ENCODE measurements around the gene CYP1B1.
"Not testable (repeated sequence)": the region's sequence is repeated elsewhere in the genome, so short reads cannot be mapped to it uniquely, and the experiment has no call there.

The CYP1B1 gene

DNA sequence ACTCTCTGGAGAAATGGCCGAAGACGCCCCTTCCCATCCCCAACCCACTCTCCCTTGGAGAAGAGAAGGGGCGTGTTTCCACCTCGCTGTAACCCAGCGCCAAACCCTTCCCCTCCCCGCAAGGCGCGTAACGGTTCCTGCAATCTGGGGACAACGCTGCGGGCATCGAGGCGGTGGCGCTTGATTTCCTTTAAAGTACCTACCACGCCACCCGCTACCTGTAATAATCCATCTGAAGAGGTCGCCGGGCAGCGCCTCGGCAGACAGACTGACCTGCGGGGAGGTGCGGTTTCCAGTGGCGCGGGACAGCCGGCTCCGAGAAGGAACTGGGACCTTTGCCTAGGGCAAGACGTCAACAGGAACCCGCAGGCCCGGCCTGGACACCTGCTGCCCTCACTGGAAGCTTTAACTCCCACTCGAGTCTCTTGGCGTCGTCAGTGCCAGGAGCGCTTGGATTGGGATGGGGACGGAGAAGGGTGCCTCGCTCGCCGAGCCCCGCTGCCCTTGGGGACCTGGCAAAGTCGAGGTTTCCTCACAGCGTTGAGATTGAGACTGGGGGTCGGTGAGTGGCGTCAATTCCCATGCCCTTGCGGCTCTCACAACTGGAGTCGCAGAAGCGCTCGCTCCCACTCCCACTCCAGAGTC is at the start of gene CYP1B1:
CYP1B1 (minus strand) TSS at position 645 of the 645 bp plus-strand sequence. CDS start 763 bp downstream, outside the sequence.
- no peak for FAIRE-seq

DNA sequence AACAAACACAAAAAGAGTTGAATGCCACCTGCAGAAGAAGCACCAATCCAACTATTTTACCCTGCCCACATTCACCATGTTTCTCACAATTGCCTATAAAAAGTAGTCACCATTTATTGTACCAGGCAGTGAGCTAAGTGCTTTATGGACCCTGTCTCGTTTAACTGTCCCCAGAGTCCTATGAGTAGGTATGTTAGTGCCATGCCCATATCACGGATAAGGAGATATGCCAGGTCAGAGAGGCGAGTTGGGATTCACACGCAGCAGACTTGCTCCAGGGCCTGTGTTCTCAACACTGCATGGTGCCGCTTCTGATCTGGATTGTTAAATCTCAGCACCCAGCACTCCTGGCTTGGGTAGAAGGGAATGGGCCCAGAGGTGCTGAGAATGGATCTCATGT is 49.1 kb upstream of the CYP1B1 start:
- DNase-seq (ENCODE audit: insufficient read length, low spot score), result no peak
- FAIRE-seq, result no peak

More for the DNA sequence above, at the start of gene CYP1B1:
- no peak for DNase-seq (ENCODE audit: insufficient read length, low spot score)

DNA sequence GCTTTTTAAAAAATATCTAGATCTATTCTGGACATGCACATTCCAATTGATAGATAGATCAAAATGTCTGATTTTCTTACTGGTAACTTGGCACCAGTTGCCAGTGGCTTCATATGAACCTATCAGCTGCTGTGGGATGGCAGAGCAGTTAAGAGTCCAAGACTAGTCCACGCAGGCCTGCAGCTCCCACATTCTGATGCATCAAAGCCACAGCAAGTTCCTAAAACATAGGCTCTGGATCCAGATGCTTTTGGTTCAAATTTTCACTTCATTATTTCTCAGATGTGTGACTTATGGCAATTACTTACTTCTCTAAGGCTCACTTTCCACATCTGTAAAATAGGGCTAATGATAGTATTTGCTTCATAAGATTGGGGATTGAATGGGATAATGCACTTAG is 48.0 kb upstream of the CYP1B1 start:
- no peak for DNase-seq (ENCODE audit: insufficient read length, low spot score)
- no peak for FAIRE-seq

DNA sequence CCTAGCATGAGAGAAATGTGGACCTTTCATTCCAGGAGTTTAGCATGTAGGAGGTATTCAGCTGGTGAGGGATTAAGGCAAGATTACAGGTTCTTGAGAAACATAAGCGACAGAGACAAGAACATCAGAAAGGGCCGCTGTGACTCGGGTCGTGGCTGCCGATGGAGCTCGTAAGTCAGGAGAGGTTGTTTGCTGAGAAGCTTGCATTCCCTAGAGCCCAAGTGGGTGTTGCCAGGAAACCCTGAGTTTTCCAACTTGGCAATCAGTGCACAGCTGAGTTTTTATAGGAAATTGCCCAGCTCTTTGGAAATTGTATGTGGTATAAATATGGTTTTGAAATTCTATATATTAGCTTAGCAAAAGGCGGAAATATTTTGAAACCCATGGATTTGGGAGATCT is 46.4 kb upstream of the CYP1B1 start:
- FAIRE-seq, result no peak
- DNase-seq (ENCODE audit: insufficient read length, low spot score), result no peak

DNA sequence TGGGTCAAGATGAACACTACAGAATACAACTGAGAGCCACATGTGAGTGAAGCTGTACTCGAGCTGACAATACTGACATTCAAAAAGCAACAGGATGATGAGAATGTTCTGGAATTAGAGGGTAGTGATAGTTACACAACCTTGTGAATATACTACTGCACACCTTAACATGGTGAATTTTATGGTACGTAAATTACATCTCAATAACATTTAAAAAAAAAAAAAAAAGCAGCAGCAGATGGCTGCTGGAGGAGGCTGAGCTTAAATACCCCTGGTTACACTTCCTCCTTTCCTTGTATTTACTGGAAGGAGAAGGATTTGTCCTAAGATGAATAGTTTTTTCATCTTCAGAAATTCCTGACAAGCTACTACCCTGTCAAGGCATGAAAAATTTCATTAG is 45.5 kb upstream of the CYP1B1 start:
- FAIRE-seq (no peak), DNase-seq (ENCODE audit: insufficient read length, low spot score) (no peak)

DNA sequence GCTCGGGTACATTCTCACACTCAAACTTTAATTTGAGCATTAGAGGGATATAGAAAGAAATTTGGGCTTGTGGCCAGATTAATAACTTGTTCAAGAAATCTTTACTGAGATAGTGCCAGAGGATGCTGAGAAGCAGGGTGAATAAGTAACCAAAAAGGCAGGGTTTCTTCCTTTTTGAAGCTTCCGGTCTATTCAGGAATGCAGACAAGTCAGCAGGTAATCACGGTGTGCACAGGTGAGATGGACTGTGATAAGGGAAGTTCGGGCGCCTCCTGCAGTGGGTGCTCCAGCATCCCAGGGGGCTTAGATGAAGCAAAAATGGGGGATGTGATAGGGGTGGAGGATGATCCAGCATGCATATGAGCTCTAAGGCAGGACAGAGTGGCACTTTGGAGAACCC is 44.9 kb upstream of the CYP1B1 start:
- DNase-seq (ENCODE audit: insufficient read length, low spot score) (no peak), FAIRE-seq (no peak)

DNA sequence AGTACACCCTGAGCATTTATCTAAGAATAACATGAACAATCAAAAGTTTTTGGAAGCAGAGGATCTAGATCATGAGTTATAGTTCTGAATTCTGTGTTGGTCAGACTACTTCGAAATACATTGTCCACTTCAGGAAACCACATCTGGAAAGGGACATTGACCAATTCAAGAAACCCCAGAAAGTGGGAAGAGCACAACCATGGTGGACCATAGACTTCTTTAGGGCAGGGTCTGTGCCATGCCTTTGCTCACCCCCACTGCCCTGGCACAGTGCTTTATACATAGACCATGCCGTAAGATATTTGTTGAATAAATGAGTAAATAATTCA is 44.3 kb upstream of the CYP1B1 start:
- FAIRE-seq (no peak), DNase-seq (ENCODE audit: insufficient read length, low spot score) (no peak)

DNA sequence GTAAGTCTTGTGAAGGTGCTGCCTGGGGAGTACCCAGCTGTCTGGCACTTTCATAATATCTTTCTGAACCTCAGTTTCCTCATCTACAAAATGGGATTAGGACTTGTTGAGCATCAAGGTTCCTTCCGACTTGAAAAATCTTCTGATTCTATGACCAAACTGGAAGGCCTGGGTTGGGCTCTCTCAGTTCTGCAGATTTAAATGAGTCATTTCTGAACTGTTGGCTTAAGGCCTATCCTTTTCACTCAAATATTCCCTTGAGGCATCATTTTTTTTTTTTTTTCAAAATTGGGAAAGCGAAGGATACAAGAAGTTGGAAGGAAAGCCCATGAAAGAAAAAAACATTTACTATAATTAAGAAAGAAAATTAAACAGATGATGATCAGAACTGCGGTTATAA is 40.8 kb upstream of the CYP1B1 start:
- no peak for FAIRE-seq
- DNase-seq (ENCODE audit: insufficient read length, low spot score), result no peak

DNA sequence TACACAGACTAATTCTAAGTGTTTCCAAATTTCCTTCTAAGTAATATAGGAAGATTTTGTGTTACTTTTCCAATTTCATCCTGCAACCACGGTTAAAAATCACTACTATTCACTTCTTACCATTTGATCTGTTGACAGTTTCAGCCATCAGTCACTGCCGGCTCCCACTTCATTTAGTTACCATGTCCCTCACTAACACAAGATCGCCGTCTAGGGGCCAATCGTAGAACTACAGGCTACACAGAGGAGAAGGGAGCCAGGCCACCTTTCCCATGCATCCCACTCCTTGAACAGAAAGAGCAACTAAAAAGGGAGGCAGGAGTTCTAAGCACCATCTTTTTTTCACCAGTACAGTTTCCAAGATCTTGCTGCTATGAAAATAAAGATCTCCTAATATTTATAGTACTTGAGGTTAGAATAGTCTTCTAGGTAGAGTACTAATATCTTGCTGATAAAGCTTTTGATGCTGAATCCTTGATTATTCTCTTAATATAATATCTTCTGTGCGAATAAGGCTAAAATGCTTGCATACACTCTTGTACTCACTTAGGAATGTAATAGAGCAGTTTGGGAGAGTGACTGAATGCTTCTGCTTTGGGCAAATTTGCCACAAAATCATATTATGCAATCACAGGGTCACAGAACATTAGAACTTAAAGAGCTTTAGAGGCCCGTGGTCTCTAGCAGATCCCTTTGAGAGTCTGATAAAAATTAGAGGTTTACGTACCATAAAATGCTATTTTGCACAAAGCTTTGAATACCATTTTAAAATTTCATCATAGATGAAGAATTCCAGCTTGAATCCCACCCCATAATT is 39.5 kb upstream of the CYP1B1 start:
- FAIRE-seq (peak; percentile 23), DNase-seq (ENCODE audit: insufficient read length, low spot score) (peak; percentile 80)

DNA sequence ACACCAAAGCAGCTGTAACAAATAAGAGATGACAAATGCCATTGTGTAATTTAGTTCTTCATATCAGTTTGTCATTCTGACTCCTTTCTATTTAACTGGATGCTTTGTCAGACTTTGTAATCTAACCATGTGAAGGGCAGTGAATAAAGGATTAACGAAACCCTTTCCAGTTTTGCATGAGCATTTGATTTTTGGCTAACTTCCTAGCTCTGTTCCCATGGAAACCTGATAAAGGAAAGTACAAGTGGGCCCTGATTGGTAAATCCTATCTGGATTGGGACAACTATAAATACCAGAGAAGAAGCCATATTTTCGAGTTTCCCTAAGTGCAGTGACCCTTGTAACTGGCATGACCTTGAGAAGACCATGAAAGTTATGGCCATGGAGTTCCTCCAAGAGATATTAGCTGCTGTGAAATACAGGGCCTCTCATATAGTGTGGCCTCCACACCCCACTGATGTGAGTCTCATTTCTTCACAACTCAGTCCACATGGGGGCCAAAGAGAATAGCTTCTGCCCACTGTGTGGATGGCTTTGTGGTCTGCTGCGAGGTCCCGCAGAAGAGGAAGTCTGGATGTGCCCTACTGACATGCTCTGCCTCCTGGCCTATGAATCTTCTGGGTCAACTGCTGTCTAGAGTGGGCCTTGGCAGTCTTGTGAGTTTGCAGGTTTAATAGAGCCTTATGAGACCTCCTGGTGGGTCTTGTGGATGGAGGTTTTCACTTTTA is 38.2 kb upstream of the CYP1B1 start:
- DNase-seq (ENCODE audit: insufficient read length, low spot score) (no peak), FAIRE-seq (no peak)

DNA sequence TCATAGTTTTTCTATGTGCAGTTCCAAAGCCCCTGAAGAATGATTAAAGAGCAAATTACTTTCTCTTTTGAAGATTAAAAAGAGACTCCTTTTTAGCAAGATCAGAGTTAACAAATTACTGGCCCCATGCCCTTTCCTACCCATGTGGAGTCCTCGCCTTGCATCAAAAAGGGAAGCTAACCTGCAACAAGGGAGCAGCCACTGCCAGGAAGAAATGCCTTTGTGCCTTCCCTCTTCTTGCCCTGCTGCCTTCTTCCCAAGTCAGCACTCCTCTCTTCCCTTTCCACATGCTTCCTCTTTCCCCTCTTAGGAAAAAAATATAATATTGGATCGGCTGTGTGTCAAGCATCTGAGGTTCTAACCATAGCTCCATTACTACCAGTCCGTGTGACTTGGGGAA is 37.1 kb upstream of the CYP1B1 start:
- no peak for FAIRE-seq
- DNase-seq (ENCODE audit: insufficient read length, low spot score), result no peak

DNA sequence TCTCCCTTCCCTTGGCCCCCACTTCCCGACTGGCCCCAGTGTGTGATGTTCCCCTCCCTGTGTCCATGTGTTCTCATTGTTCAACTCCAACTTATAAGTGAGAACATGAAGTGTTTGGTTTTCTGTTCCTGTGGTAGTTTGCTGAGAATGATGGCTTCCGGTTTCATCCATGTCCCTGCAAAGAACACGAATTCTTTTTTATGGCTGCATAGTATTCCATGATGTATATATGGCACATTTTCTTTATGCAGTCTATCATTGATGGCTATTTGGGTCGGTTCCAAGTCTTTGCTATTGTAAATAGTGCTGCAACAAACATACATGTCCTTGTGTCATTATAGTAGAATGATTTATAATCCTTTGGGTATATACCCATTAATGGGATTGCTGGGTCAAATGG is 35.4 kb upstream of the CYP1B1 start:
- not testable (repeated sequence) for DNase-seq (ENCODE audit: insufficient read length, low spot score); FAIRE-seq

DNA sequence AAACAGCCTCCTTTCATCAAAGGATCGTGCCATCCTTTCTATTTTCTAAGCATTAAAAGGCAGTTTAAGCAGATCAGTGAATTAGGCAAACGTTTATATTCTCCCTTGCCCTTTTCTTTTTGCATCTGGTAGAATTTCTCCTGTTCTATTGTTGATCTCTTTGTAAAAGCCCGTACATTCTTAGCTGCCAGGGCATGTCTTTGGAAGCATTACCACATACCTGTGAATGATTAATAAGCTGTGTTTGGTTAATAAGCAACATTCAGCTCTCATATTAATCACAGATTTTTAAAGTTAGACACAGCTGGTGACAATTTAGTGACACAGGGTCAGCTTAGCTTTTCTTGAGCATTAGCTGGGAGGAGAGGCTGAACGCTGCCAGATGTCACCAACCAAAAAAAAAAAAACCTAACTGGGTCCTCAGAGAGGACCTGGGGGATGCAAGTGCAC is 33.8 kb upstream of the CYP1B1 start:
- no peak for DNase-seq (ENCODE audit: insufficient read length, low spot score)
- no peak for FAIRE-seq

DNA sequence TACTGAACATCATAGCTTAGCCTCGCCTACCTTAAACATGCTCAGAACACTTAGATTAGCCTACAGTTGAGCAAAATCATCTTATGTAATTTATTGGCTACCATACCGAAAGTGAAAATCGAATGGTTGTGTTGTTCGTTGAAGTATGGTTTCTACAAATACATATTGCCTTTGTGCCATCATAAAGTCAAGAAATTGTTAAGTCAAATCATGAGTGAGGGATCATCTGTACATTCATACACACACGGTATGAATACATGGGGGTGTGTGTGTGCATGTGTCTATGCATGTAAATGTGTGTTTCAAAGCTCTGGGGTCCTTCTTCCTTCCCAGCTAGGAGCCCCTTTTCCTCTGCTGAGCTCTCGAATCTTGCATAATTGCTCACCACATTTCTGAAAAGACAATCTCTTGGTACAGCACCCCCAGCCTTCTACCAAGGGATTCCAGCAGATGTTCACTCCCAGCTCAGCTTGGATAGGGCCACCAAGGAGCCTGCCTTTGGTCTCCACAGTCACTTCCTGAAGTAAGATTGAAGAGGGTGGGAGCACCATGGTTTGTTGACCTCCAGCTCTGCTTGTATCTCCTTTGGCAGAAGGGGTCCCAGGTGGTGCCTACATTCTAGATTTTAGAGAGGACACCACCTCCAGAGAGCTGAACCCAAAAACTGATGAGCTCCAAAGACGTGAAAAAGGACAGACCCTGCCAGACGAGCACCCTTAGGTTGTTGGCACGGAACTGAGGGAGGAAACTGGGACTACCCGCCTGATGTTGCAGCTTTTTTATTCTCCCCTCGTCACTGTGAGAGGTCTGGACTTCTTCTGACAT is 33.2 kb upstream of the CYP1B1 start:
- no peak for FAIRE-seq
- DNase-seq (ENCODE audit: insufficient read length, low spot score), result no peak

DNA sequence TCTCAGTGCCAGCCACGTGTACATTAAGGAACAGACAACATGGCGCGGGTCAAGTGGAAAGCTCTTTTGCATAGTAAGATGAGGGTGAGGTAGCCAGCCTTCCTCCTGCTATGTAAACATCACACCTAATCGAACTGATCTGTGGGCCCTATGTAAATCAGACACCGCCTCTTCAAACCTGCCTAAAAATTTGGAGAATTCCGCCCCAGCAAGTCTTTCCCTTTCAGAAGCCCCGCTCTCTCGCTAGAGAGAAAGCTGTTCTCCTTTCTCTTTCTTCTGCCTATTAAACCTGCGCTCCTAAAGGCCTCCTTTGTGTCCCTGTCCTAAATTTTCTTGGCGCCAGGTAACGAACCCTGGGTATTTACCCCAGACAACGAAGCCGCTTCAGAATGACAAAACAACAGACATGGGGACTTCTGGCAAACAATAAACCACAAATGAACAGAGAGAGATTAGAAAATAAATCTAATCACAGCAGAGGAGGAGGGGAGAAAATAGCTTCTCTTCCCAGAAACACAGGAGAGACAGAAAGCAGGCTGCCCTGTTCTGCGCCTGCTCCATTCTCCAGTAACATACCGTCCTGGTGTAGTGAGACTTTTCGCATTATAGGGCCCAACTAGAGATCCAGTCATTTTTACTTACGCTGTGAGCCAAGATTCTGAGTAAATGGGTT is 31.9 kb upstream of the CYP1B1 start:
- DNase-seq (ENCODE audit: insufficient read length, low spot score) (no peak), FAIRE-seq (no peak)

DNA sequence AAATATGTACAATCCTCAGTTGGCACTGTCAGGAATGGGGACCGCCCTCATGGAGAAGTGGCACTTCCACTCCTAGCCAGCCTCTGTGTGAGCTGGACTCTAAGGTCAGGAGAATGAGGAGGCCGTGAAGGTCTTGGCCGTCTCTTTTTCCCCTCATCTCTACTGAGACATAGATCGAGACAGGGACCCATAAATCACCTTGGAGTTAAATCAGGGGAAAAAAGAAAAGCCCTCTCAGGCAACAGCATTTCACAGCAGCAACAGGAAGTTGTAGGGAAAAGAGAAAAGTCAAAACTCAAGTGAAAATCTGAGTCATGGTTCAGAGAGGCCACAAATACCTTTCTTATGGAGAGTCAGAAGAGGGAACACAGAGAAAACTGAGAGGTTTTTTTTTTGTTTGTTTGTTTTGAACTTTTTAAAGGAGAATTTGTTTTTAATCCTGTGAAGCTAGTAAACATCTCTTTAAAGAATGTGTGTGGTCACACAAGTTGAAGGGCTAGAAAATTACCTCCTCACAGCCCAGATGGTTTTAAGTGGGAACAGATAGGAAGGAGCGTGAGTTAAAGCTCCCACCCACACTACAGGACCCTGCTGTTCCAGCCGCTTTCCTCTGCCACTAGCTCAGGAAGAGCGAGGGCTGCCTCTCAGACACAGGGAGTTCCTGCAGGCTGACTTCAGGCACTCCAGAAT is 30.6 kb upstream of the CYP1B1 start:
- DNase-seq (ENCODE audit: insufficient read length, low spot score) (peak; percentile 47), FAIRE-seq (no peak)

DNA sequence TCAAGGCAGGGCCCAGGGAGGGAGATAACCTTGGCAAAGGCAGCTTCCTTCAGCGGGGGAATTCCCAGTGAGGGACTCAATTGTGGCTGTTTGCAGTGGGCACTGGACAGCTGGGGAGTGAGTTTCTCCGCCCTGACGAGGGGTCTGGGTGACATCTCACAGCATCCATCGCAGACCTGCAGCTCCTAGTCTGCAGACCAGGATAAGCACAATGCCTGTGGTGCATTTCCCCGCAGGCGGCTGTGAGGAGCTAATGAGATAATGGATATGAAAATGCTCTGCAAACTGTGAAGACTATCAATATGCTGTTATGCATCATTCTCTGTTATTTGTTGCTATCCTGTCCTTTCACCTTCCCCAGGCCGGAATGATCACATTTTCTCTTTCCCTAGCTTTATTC is 30.0 kb upstream of the CYP1B1 start:
- no peak for FAIRE-seq
- no peak for DNase-seq (ENCODE audit: insufficient read length, low spot score)

DNA sequence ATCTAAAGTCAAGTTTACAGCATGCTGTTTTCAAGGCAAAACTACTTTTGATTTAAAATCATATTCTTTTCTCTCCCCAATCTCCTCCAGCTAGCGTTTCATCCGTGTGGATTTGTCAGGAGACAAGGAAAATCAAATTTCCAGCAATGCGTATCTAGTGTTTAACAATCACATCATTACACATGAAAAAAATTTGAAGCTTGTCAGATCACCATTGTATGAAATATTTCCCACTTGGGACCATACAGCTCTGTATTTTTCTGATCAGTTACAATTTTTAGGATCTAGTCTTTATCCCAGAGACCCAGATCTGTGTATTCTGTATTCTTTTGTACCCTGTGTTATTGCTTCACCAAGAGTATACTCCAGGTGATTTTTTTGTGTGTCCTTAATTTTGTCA is 28.6 kb upstream of the CYP1B1 start:
- FAIRE-seq (no peak), DNase-seq (ENCODE audit: insufficient read length, low spot score) (no peak)

DNA sequence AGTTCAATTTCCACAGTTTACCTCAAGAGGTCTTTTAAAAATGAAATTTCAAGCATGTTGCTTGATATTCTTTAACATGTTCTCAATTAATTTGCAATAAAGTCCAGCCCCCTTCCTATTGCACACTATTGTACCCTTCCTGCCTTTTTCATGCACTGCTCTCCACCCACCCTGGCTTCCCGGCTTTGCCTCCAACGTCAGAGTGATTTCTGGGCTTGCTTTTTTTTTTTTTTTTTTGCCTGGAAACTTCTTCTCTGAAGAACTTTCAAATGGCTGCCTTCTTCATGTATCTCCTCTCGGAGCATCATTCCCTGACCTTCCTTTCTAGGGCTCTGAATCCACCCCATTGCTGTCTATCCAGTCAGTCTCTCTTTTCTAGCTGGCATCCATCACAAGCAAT is 24.4 kb upstream of the CYP1B1 start:
- no peak for DNase-seq (ENCODE audit: insufficient read length, low spot score)
- no peak for FAIRE-seq

Measured in HTR-8/SVneo (cell line).